ENCODE data around the gene MREG. TPM values are rescaled to one million over a fixed set of nuclear protein-coding genes. Genes with fewer than 3 reads are reported as not detected.
"Not testable (repeated sequence)": the region's sequence is repeated elsewhere in the genome, so short reads cannot be mapped to it uniquely, and the experiment has no call there.

The MREG gene
- total RNA-seq, 1 donor from 2014 or later, result 4.0 TPM

DNA sequence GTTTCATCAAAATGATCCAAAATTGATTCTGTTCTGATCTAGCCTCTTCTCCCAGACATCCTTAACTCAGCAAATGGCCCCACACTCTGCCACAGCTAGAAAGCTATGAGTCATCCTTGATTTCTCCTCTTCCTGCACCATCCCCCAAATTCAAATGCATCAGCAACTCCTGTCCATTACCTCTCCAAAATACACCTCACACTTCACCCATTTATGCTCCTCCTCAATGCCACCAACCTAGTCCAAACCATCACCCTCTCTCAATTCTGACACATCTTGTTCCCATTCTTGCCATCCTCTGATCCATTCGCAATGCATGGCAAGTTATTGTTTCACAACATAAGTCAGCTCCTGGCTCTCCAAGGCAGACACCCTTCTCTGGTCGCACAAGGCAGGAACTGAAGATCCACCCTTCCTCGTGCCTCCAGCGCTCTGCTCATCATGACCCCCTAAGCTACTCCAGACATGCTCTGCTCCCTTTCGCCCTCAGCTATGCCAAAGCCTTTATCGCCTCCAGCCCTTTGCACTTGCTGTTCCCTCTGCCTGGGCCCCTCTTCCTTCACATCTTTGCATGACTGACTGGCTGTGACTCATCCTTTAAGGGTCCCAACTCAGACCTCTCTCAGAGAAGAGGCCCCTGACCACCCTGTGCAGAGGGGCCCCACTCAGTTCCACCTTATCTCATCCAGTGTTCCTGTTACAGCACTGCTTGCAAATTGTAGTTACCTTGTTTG is 83.6 kb downstream of the MREG start:
- Mint-ChIP-seq H3K4me3 (ENCODE audit: unreplicated experiment) (no peak overlapping the region), H3K27ac (ENCODE audit: unreplicated experiment) (peak overlapping the region; percentile 63), H3K9me3 (ENCODE audit: unreplicated experiment) (no peaks in the 10 kb centered on the region), H3K36me3 (ENCODE audit: unreplicated experiment) (no peaks in the 10 kb centered on the region), H3K27me3 (ENCODE audit: unreplicated experiment) (no peaks in the 10 kb centered on the region), H3K4me1 (ENCODE audit: unreplicated experiment) (peaks cover 22% of the 10 kb centered on the region)
- DNase-seq (ENCODE audit: extremely low spot score, unreplicated experiment), result no peak
- TF ChIP-seq, protein P1, sequence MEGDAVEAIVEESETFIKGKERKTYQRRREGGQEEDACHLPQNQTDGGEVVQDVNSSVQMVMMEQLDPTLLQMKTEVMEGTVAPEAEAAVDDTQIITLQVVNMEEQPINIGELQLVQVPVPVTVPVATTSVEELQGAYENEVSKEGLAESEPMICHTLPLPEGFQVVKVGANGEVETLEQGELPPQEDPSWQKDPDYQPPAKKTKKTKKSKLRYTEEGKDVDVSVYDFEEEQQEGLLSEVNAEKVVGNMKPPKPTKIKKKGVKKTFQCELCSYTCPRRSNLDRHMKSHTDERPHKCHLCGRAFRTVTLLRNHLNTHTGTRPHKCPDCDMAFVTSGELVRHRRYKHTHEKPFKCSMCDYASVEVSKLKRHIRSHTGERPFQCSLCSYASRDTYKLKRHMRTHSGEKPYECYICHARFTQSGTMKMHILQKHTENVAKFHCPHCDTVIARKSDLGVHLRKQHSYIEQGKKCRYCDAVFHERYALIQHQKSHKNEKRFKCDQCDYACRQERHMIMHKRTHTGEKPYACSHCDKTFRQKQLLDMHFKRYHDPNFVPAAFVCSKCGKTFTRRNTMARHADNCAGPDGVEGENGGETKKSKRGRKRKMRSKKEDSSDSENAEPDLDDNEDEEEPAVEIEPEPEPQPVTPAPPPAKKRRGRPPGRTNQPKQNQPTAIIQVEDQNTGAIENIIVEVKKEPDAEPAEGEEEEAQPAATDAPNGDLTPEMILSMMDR (IDR thresholded peaks at IDR 0.05), result no peak

DNA sequence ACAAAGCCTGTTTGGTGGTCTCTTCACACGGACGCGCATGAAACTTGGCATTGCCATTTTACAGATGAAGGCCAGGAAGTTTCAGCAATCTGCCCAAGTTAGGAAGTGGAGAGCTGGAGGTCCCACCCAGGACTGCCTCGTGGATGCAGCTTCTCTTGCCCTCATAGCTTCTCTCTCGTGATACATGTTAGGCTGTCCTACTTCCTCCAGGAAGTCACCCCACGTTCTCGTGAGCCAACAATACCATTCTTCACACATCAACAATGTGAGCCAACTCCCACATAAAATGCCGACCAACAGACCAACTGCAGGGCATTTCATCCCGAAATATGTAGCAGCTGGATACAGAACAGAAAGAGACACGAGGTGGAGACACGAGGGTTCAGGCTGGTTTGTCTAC is 85.3 kb downstream of the MREG start:
- DNase-seq (ENCODE audit: extremely low spot score, unreplicated experiment), result no peak
- Mint-ChIP-seq H3K27ac (ENCODE audit: unreplicated experiment) (no peak overlapping the region), H3K4me3 (ENCODE audit: unreplicated experiment) (no peak overlapping the region), H3K36me3 (ENCODE audit: unreplicated experiment) (no peaks in the 10 kb centered on the region), H3K4me1 (ENCODE audit: unreplicated experiment) (peaks cover 22% of the 10 kb centered on the region), H3K27me3 (ENCODE audit: unreplicated experiment) (no peaks in the 10 kb centered on the region), H3K9me3 (ENCODE audit: unreplicated experiment) (no peaks in the 10 kb centered on the region)
- TF ChIP-seq, protein P1 (IDR thresholded peaks at IDR 0.05), result no peak

DNA sequence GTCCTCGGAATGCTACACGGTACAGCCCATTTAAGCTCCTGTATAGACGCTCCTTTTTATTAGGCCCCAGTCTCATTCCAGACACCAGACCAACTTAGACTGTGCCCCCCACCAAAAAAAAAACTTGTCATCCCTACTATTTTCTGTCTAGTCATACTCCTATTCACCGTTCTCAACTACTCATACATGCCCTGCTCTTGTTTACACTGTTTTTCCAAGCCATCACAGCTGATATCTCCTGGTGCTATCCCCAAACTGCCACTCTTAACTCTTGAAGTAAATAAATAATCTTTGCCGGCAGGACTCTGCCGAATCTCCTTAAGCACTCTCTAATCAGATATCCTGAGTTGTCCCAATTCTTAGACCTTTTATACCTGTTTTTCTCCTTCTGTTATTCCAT is 86.4 kb downstream of the MREG start:
- DNase-seq (ENCODE audit: extremely low spot score, unreplicated experiment); H3K36me3 Mint-ChIP-seq (ENCODE audit: unreplicated experiment); H3K9me3 Mint-ChIP-seq (ENCODE audit: unreplicated experiment); H3K27ac Mint-ChIP-seq (ENCODE audit: unreplicated experiment); H3K4me3 Mint-ChIP-seq (ENCODE audit: unreplicated experiment); H3K27me3 Mint-ChIP-seq (ENCODE audit: unreplicated experiment): not testable (repeated sequence)
- H3K4me1 Mint-ChIP-seq (ENCODE audit: unreplicated experiment), result peaks cover 30% of the 10 kb centered on the region

DNA sequence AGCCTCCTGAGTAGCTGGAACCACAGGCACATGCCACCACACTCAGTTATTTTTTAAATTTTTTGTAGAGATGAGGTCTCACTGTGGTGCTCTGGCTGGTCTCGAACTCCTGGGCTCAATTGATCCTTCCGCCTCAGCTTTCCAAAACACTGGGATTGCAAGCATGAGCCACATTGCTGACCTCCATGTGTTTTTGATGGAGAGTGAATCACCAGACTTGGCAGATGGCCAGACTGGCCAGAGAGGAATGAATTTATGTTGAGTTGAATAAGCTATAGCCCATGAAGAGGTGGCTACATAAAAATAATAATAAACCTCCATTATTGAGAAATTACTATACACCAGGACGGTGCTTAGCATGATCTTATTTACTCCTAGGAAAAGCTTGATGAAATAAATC is 91.5 kb downstream of the MREG start:
- Mint-ChIP-seq H3K27me3 (ENCODE audit: unreplicated experiment) (no peaks in the 10 kb centered on the region), H3K4me3 (ENCODE audit: unreplicated experiment) (no peak overlapping the region), H3K27ac (ENCODE audit: unreplicated experiment) (peak overlapping the region; percentile 80), H3K9me3 (ENCODE audit: unreplicated experiment) (no peaks in the 10 kb centered on the region), H3K4me1 (ENCODE audit: unreplicated experiment) (peaks cover 59% of the 10 kb centered on the region), H3K36me3 (ENCODE audit: unreplicated experiment) (no peaks in the 10 kb centered on the region)
- peak; percentile 88 for DNase-seq (ENCODE audit: extremely low spot score, unreplicated experiment)
- TF ChIP-seq, protein P1 (IDR thresholded peaks at IDR 0.05), result no peak

DNA sequence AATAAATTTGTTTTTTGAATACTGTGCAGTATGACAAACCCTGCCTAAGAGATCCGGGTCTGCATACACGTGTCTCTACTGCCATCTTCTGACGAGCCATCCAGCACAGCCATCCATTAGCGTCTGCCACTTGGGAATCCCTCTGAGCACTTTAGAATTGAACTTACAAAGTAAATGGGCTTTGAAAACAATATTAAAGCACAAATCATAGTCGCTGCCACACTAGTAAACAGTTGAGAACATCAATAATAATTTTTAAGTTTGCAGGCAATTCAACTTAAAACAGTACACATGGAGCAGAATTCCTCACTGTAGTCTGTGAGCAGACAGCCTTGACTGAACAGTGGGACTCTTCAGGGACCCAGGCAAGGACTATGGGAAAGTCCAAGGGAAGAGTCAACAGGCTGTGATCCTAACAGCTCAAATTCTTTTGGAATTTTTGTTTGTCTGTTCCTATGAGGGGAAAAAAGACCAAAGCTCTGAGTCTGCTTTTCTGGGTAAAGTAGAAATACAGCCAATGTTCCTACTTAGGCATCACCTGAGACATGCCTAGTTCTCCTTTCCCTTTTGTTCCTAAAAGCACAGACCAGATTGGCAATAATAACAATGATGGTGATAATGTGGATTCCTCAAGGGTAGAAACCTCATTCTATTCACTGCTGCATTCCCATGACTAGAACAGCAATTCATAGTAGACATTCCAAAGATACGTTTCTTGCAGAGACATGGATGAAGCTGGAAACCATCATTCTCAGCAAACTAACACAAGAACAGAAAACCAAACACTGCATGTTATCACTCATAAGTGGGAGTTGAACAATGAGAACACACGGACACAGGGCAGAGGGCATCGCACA is 92.9 kb downstream of the MREG start:
- H3K4me3 Mint-ChIP-seq (ENCODE audit: unreplicated experiment), result no peak overlapping the region
- H3K4me1 Mint-ChIP-seq (ENCODE audit: unreplicated experiment), result peaks cover 62% of the 10 kb centered on the region
- H3K9me3 Mint-ChIP-seq (ENCODE audit: unreplicated experiment), result peaks cover under 1% of the 10 kb centered on the region
- no peaks in the 10 kb centered on the region for H3K27me3 Mint-ChIP-seq (ENCODE audit: unreplicated experiment)
- no peaks in the 10 kb centered on the region for H3K36me3 Mint-ChIP-seq (ENCODE audit: unreplicated experiment)
- H3K27ac Mint-ChIP-seq (ENCODE audit: unreplicated experiment), result peak overlapping the region; percentile 96
- TF ChIP-seq, protein P1 (IDR thresholded peaks at IDR 0.05), result peak; percentile 96
- DNase-seq (ENCODE audit: extremely low spot score, unreplicated experiment), result peak; percentile 88
